T-helper 2 cell treated with Interferon-gamma antibody and Interleukin-4, amounts not matched to agents 5 μg/mL and 100 μg/mL, for 36 hours (primary cell): ENCODE measurements around the gene GLI2.

Experiments used
- DNase-seq: peaks from one replicate; pipeline ENCODE4 v3.0.0; 2021; ENCODE audit warnings: low spot score
- H3K27ac Mint-ChIP-seq: one replicate; pipeline ENCODE4 v1.8.0; 2021; ENCODE audit warnings: mild to moderate bottlenecking, mixed read lengths
- H3K27me3 Mint-ChIP-seq: one replicate; pipeline ENCODE4 v1.8.0; 2021; ENCODE audit warnings: low read depth, mixed read lengths
- H3K36me3 Mint-ChIP-seq: one replicate; pipeline ENCODE4 v1.8.0; 2021; ENCODE audit warnings: low read depth, mixed read lengths
- H3K4me1 Mint-ChIP-seq: one replicate; pipeline ENCODE4 v1.8.0; 2021; ENCODE audit warnings: low read depth, mixed read lengths
- H3K4me3 Mint-ChIP-seq: one replicate; pipeline ENCODE4 v1.8.0; 2022; ENCODE audit warnings: mild to moderate bottlenecking, moderate library complexity, mixed read lengths
- H3K9me3 Mint-ChIP-seq: one replicate; pipeline ENCODE4 v1.8.0; 2021; ENCODE audit warnings: mixed read lengths

The GLI2 gene

DNA sequence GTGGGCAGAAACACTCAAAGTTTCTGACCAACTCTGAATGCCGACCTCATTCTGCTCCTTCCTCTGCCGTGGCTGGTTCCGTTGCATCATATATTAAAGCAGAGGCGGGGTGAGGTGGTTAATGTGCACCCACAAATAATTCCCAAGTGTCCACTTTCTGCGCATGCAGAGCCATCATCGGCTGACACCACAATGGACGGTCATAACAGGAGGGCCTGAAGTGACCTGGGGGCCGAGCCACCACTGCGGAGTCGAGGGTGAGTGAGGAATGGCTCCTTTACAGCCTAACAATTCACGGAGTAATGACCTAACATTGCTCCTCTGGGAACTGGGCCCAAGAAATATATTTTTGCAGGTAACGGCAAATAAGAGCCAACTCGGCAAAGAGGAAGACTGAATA lies 32.9 kb upstream of the GLI2 start:
- H3K36me3 Mint-ChIP-seq, result no peaks in the 10 kb centered on the region
- H3K9me3 Mint-ChIP-seq, result no peaks in the 10 kb centered on the region
- H3K27ac Mint-ChIP-seq, result no peak overlapping the region
- no peak overlapping the region for H3K4me3 Mint-ChIP-seq
- peaks cover 6% of the 10 kb centered on the region for H3K27me3 Mint-ChIP-seq
- DNase-seq, result no peak
- H3K4me1 Mint-ChIP-seq, result no peaks in the 10 kb centered on the region

DNA sequence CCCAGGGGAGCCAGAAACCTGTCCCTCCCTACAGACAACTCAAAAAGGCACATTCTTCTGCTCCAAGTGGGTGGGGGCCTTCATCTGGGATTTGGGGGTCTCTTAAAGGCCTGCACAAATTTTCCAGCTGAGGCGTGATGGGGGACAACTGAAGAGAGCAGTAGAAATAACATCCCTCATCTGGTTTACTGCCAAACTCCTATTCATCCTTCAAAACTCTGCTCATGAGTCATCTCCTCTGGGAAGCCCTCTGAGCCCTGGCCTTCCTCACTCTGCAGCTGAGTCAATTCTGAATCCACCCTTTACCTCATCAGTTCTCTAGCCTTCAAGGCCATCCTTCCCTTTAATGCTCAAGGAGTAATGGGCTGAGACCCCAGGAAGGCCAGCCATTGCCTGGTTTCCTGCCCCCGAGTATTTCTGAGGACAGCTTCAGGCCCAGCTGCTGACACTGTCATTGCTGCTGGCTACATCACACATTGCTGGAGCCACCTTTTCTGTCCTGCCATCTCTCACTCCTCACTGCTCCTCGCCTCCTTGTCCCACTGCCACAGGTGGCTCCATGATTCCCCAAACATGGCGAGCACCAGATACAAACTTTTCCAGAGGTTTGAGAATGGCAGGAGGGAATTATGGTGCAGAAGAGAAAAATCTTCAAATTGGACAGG lies 32.2 kb upstream of the GLI2 start:
- DNase-seq, result no peak
- Mint-ChIP-seq H3K36me3 (no peaks in the 10 kb centered on the region), H3K27ac (no peak overlapping the region), H3K4me1 (no peaks in the 10 kb centered on the region), H3K27me3 (peaks cover 6% of the 10 kb centered on the region), H3K4me3 (no peak overlapping the region), H3K9me3 (no peaks in the 10 kb centered on the region)

DNA sequence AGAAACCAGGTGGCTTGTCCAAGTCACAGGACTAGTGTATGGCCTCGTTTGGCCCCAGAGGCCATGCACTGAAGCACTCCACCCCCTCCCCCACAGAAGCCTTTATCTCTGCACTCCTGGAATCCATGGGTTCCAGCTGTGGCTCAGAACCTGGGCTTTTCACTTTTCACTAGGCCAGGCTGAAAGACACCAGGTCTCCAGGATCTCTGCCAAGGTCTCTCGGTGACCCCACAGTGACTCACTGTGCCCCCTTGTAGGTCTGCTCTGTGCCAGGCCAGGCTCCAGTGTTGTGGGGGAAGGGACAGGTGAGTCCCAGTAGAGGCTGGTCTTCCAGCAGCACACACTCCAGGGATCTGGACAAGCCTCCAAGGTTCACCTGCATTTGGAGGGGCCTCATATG lies 31.0 kb upstream of the GLI2 start:
- no peaks in the 10 kb centered on the region for H3K4me1 Mint-ChIP-seq
- H3K9me3 Mint-ChIP-seq, result no peaks in the 10 kb centered on the region
- H3K4me3 Mint-ChIP-seq, result no peak overlapping the region
- DNase-seq, result no peak
- H3K36me3 Mint-ChIP-seq, result no peaks in the 10 kb centered on the region
- peaks cover 5% of the 10 kb centered on the region for H3K27me3 Mint-ChIP-seq
- no peak overlapping the region for H3K27ac Mint-ChIP-seq

- Mint-ChIP-seq H3K36me3 (no peaks in the 10 kb centered on the region), H3K4me3 (no peak overlapping the region), H3K9me3 (no peaks in the 10 kb centered on the region), H3K4me1 (peaks cover 11% of the 10 kb centered on the region), H3K27me3 (peaks cover 8% of the 10 kb centered on the region), H3K27ac (no peak overlapping the region)
- DNase-seq, result no peak
Measured at GRCh38 chr2:120707816-120708215, 27.9 kb upstream of the GLI2 start.

DNA sequence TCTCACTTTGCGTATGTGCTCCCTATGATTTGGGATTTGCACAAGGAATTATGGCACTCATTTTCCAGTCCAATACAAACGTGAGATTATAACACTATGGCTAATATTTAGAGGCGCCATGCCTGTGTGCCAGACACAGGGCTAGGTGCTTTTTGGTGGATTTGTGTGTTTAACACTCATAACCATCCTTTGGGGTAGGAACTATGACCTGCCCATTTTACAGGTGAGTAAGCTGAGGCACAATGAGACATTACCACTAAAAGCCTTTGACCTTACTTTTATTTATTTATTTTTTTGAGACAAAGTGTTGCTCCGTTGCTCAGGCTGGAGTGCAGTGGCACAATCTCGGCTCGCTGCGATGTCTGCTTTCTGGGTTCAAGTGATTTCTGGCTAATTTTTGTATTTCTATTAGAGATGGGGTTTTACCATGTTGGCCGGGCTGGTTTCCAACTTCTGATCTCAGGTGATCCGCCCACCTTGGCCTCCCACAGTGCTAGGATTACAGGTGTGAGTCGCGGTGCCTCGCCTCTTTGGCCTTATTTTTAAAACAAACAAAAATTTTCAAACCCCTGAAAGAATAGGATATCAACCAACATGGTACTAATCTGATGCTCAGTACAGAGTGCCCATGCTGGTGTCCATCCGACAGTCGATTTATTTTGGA lies 26.6 kb upstream of the GLI2 start:
- H3K4me1 Mint-ChIP-seq, result peaks cover 11% of the 10 kb centered on the region
- H3K36me3 Mint-ChIP-seq, result no peaks in the 10 kb centered on the region
- H3K27ac Mint-ChIP-seq, result no peak overlapping the region
- no peak for DNase-seq
- H3K9me3 Mint-ChIP-seq, result no peaks in the 10 kb centered on the region
- peaks cover 8% of the 10 kb centered on the region for H3K27me3 Mint-ChIP-seq
- no peak overlapping the region for H3K4me3 Mint-ChIP-seq

DNA sequence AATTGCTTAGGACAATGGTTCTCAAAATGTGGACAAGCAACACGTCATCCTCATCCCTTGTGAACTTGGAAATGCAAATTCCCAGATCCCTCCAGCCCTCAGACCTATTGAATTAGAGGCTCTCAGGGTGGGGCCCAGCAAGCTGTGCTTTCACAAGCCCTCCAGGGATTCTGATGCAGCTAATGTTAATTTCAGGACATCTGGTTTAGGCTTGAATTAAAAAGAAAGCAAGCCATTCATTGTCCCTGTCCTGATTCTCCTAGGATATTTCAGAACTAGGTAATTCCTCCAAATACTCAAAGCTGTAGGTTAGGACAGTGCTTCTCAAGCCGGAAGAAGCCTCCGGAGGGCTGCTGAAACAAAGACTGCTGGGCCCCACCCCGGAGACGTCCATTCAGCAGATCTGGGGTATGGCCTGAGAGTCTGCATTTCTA lies 26.0 kb upstream of the GLI2 start:
- H3K36me3 Mint-ChIP-seq, result no peaks in the 10 kb centered on the region
- H3K9me3 Mint-ChIP-seq, result no peaks in the 10 kb centered on the region
- H3K27ac Mint-ChIP-seq, result no peak overlapping the region
- no peak overlapping the region for H3K4me3 Mint-ChIP-seq
- DNase-seq, result no peak
- H3K4me1 Mint-ChIP-seq, result peaks cover 11% of the 10 kb centered on the region
- H3K27me3 Mint-ChIP-seq, result peaks cover 8% of the 10 kb centered on the region

GRCh38 chr2:120710256-120710655 lies 25.4 kb upstream of the GLI2 start:
- no peak overlapping the region for H3K4me3 Mint-ChIP-seq
- no peaks in the 10 kb centered on the region for H3K36me3 Mint-ChIP-seq
- H3K4me1 Mint-ChIP-seq, result peaks cover 11% of the 10 kb centered on the region
- H3K27ac Mint-ChIP-seq, result no peak overlapping the region
- H3K27me3 Mint-ChIP-seq, result peaks cover 8% of the 10 kb centered on the region
- H3K9me3 Mint-ChIP-seq, result no peaks in the 10 kb centered on the region
- DNase-seq, result no peak

GRCh38 chr2:120711694-120712093 lies 24.0 kb upstream of the GLI2 start:
- Mint-ChIP-seq H3K27ac (no peak overlapping the region), H3K4me3 (no peak overlapping the region), H3K4me1 (peaks cover 11% of the 10 kb centered on the region), H3K36me3 (no peaks in the 10 kb centered on the region), H3K27me3 (peaks cover 8% of the 10 kb centered on the region), H3K9me3 (no peaks in the 10 kb centered on the region)
- no peak for DNase-seq

- no peak overlapping the region for H3K27ac Mint-ChIP-seq
Measured at GRCh38 chr2:120712180-120712681, 23.4 kb upstream of the GLI2 start.

GRCh38 chr2:120715353-120715752 lies 20.3 kb upstream of the GLI2 start:
- no peak for DNase-seq
- Mint-ChIP-seq H3K9me3 (no peaks in the 10 kb centered on the region), H3K27me3 (peaks cover 4% of the 10 kb centered on the region), H3K27ac (no peak overlapping the region), H3K4me3 (no peak overlapping the region), H3K4me1 (peaks cover 11% of the 10 kb centered on the region), H3K36me3 (no peaks in the 10 kb centered on the region)

More at GRCh38 chr2:120712180-120712681, 23.4 kb upstream of the GLI2 start:
- H3K9me3 Mint-ChIP-seq, result no peaks in the 10 kb centered on the region
- H3K4me1 Mint-ChIP-seq, result peaks cover 11% of the 10 kb centered on the region
- no peak for DNase-seq
- H3K4me3 Mint-ChIP-seq, result no peak overlapping the region
- no peaks in the 10 kb centered on the region for H3K36me3 Mint-ChIP-seq
- H3K27me3 Mint-ChIP-seq, result peaks cover 6% of the 10 kb centered on the region

- H3K36me3 Mint-ChIP-seq, result no peaks in the 10 kb centered on the region
- H3K4me1 Mint-ChIP-seq, result peaks cover 11% of the 10 kb centered on the region
- H3K9me3 Mint-ChIP-seq, result no peaks in the 10 kb centered on the region
- peaks cover 4% of the 10 kb centered on the region for H3K27me3 Mint-ChIP-seq
- no peak for DNase-seq
- H3K27ac Mint-ChIP-seq, result no peak overlapping the region
- no peak overlapping the region for H3K4me3 Mint-ChIP-seq
Measured at GRCh38 chr2:120715941-120716340, 19.7 kb upstream of the GLI2 start.

- no peaks in the 10 kb centered on the region for H3K36me3 Mint-ChIP-seq
- no peaks in the 10 kb centered on the region for H3K9me3 Mint-ChIP-seq
- no peak for DNase-seq
Measured at GRCh38 chr2:120716641-120717585, 18.8 kb upstream of the GLI2 start.

DNA sequence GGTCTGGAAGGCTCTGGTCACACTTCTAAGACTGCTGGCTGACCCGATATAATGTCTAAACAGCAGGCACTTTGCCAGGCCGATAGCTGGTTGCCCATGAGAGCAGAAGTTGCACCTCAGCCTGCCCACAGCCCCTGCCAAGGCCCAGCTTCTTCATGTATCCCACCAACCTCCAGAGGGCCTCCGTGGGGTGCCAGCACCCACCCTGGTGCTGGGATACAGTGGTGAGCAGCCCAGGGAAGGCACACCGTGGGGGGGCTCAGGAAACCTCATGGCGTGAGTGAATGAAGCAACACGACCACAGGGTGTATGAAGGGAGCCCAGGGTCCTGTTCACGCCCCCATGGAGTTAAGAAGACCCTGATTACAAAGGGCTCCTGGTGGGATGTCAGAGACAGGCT lies 16.2 kb upstream of the GLI2 start:
- DNase-seq, result no peak
- Mint-ChIP-seq H3K4me1 (no peaks in the 10 kb centered on the region), H3K4me3 (no peak overlapping the region), H3K27me3 (peaks cover 6% of the 10 kb centered on the region), H3K36me3 (no peaks in the 10 kb centered on the region), H3K27ac (no peak overlapping the region), H3K9me3 (no peaks in the 10 kb centered on the region)

More at GRCh38 chr2:120716641-120717585, 18.8 kb upstream of the GLI2 start:
- Mint-ChIP-seq H3K4me1 (peaks cover 5% of the 10 kb centered on the region), H3K27ac (no peak overlapping the region), H3K4me3 (no peak overlapping the region), H3K27me3 (peaks cover 3% of the 10 kb centered on the region)

DNA sequence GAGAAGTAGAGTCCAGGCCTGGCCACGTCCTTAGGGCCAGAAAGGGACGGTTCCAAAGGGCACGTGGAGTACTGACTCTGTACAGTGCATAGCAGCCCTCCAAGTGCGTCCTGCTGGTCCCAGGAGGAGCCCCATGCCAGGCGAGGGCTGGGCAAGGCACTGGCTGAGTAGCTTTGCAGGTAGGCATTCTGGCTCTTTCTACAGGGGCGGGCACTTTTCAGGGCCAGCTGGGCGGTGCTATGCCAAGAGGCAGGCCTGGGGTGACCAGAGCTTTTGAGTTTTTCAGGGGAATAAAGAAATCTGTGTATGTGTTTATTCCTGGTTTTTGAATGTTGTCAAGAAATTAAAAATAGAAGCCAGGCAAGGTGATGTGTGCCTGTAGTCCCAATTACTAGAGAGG lies 15.4 kb upstream of the GLI2 start:
- DNase-seq, result no peak
- H3K4me1 Mint-ChIP-seq, result no peaks in the 10 kb centered on the region
- peaks cover 6% of the 10 kb centered on the region for H3K27me3 Mint-ChIP-seq
- H3K4me3 Mint-ChIP-seq, result no peak overlapping the region
- no peak overlapping the region for H3K27ac Mint-ChIP-seq
- no peaks in the 10 kb centered on the region for H3K36me3 Mint-ChIP-seq
- H3K9me3 Mint-ChIP-seq, result no peaks in the 10 kb centered on the region
